ENCODE measurements around the gene TGIF2. TPM values are rescaled to one million over a fixed set of nuclear protein-coding genes. Genes with fewer than 3 reads are reported as not detected.
"Not testable (repeated sequence)": the region's sequence is repeated elsewhere in the genome, so short reads cannot be mapped to it uniquely, and the experiment has no call there.

TGIF2 gene
- total and polyA plus RNA-seq, 5 donors from 2014 or later, result 19.4 to 38.9 (median 24.7) TPM

GRCh38 chr20:36605399-36606157 is 32.2 kb downstream of the TGIF2 start, which contains the start of gene RAB5IF:
TSS of gene RAB5IF (plus strand) at chr20:36605779. CDS start at chr20:36605952, 173 bp downstream.
- H3K4me3 ChIP-seq (ENCODE audit: low read depth, low read length), result peak within 1 kb of the TSS; percentile 96
- Mint-ChIP-seq H3K4me1 (peaks cover 7 to 31% (median 14%) of the 10 kb centered on the region in 4 donors), H3K27me3 (peaks cover 12% of the 10 kb centered on the region), H3K36me3 (no peaks in the 10 kb centered on the region), H3K4me3 (peak within 1 kb of the TSS; percentile 95 to 100 (median 96)), H3K27ac (peak within 1 kb of the TSS; percentile 97 to 99 (median 98)), H3K9me3 (peaks cover 0 to 2% (median 0%) of the 10 kb centered on the region in 7 donors)
- H3K9me3 ChIP-seq (ENCODE audit: control insufficient read depth in 2 of 2, low read length in 2 of 2), result no peaks in the 10 kb centered on the region
- H3K27ac ChIP-seq (ENCODE audit: insufficient read depth, low read length, poor library complexity, severe bottlenecking), result peak within 1 kb of the TSS; percentile 95
- H3K4me1 ChIP-seq (ENCODE audit: control insufficient read depth, insufficient read depth, low read length, poor library complexity, severe bottlenecking), result peaks cover 26% of the 10 kb centered on the region
- ATAC-seq (ENCODE audit: low read depth in 2 of 2) (peak; percentile 91 to 92), DNase-seq (peak; percentile 99)
- H3K36me3 ChIP-seq (ENCODE audit: control insufficient read depth, insufficient read depth, low read length), result peaks cover 24% of the 10 kb centered on the region
- H3K27me3 ChIP-seq (ENCODE audit: control insufficient read depth, insufficient read depth, low read length), result no peaks in the 10 kb centered on the region

- DNase-seq (peak in 2 of 3 donors; percentile 11 to 38), ATAC-seq (ENCODE audit: low read depth in 2 of 2) (no peak)
- peaks cover 7 to 31% (median 14%) of the 10 kb centered on the region in 4 donors for H3K4me1 Mint-ChIP-seq
- H3K9me3 Mint-ChIP-seq, result peaks cover 0 to 2% (median 0%) of the 10 kb centered on the region in 7 donors
- H3K27me3 ChIP-seq (ENCODE audit: control insufficient read depth, insufficient read depth, low read length), result no peaks in the 10 kb centered on the region
- peak overlapping the region; percentile 95 for H3K27ac ChIP-seq (ENCODE audit: insufficient read depth, low read length, poor library complexity, severe bottlenecking)
- peaks cover 26% of the 10 kb centered on the region for H3K4me1 ChIP-seq (ENCODE audit: control insufficient read depth, insufficient read depth, low read length, poor library complexity, severe bottlenecking)
- H3K9me3 ChIP-seq (ENCODE audit: control insufficient read depth in 2 of 2, low read length in 2 of 2), result no peaks in the 10 kb centered on the region
- peak overlapping the region; percentile 96 for H3K4me3 ChIP-seq (ENCODE audit: low read depth, low read length)
- H3K27ac Mint-ChIP-seq, result peak overlapping the region; percentile 97 to 99 (median 98)
- peaks cover 32% of the 10 kb centered on the region for H3K36me3 ChIP-seq (ENCODE audit: control insufficient read depth, insufficient read depth, low read length)
- peaks cover 1% of the 10 kb centered on the region for H3K36me3 Mint-ChIP-seq
- H3K4me3 Mint-ChIP-seq, result peak overlapping the region; percentile 95 to 100 (median 96)
- H3K27me3 Mint-ChIP-seq, result peaks cover 12% of the 10 kb centered on the region
Measured at GRCh38 chr20:36606158-36607066, 33.0 kb downstream of the TGIF2 start.

GRCh38 chr20:36607586-36608387 is 34.4 kb downstream of the TGIF2 start:
- peaks cover 11 to 40% (median 19%) of the 10 kb centered on the region in 4 donors for H3K4me1 Mint-ChIP-seq
- H3K27ac ChIP-seq (ENCODE audit: insufficient read depth, low read length, poor library complexity, severe bottlenecking), result peak overlapping the region; percentile 95
- DNase-seq (no peak), ATAC-seq (ENCODE audit: low read depth in 2 of 2) (no peak)
- H3K4me3 Mint-ChIP-seq, result peak overlapping the region; percentile 95 to 100 (median 96)
- peak overlapping the region in 2 of 3 donors; percentile 97 to 99 for H3K27ac Mint-ChIP-seq
- peaks cover 44% of the 10 kb centered on the region for H3K36me3 ChIP-seq (ENCODE audit: control insufficient read depth, insufficient read depth, low read length)
- H3K36me3 Mint-ChIP-seq, result peaks cover 11% of the 10 kb centered on the region
- H3K4me1 ChIP-seq (ENCODE audit: control insufficient read depth, insufficient read depth, low read length, poor library complexity, severe bottlenecking), result peaks cover 26% of the 10 kb centered on the region
- no peaks in the 10 kb centered on the region for H3K27me3 ChIP-seq (ENCODE audit: control insufficient read depth, insufficient read depth, low read length)
- H3K4me3 ChIP-seq (ENCODE audit: low read depth, low read length), result no peak overlapping the region
- no peaks in the 10 kb centered on the region for H3K9me3 Mint-ChIP-seq
- H3K27me3 Mint-ChIP-seq, result peaks cover 12% of the 10 kb centered on the region
- H3K9me3 ChIP-seq (ENCODE audit: control insufficient read depth in 2 of 2, low read length in 2 of 2), result no peaks in the 10 kb centered on the region

GRCh38 chr20:36608388-36608728 is 35.0 kb downstream of the TGIF2 start:
- H3K36me3 ChIP-seq (ENCODE audit: control insufficient read depth, insufficient read depth, low read length), result peaks cover 49% of the 10 kb centered on the region
- Mint-ChIP-seq H3K27me3 (peaks cover 10% of the 10 kb centered on the region), H3K4me3 (peak overlapping the region in 2 of 4 donors; percentile 36 to 100), H3K4me1 (peaks cover 13 to 46% (median 22%) of the 10 kb centered on the region in 4 donors), H3K27ac (peak overlapping the region in 1 of 3 donors; percentile 97), H3K36me3 (peaks cover 11% of the 10 kb centered on the region)
- peaks cover 26% of the 10 kb centered on the region for H3K4me1 ChIP-seq (ENCODE audit: control insufficient read depth, insufficient read depth, low read length, poor library complexity, severe bottlenecking)
- not testable (repeated sequence) for H3K4me3 ChIP-seq (ENCODE audit: low read depth, low read length); ATAC-seq (ENCODE audit: low read depth in 2 of 2); DNase-seq; H3K27me3 ChIP-seq (ENCODE audit: control insufficient read depth, insufficient read depth, low read length); H3K9me3 ChIP-seq (ENCODE audit: control insufficient read depth in 2 of 2, low read length in 2 of 2); H3K9me3 Mint-ChIP-seq
- H3K27ac ChIP-seq (ENCODE audit: insufficient read depth, low read length, poor library complexity, severe bottlenecking), result peak overlapping the region; percentile 14

- H3K9me3 ChIP-seq (ENCODE audit: control insufficient read depth in 2 of 2, low read length in 2 of 2), result no peaks in the 10 kb centered on the region
- Mint-ChIP-seq H3K27me3 (no peaks in the 10 kb centered on the region), H3K4me1 (peaks cover 17 to 42% (median 20%) of the 10 kb centered on the region in 4 donors), H3K36me3 (peaks cover 19% of the 10 kb centered on the region), H3K27ac (no peak overlapping the region), H3K4me3 (peak overlapping the region in 1 of 4 donors; percentile 11), H3K9me3 (no peaks in the 10 kb centered on the region)
- H3K4me1 ChIP-seq (ENCODE audit: control insufficient read depth, insufficient read depth, low read length, poor library complexity, severe bottlenecking), result peaks cover 8% of the 10 kb centered on the region
- peaks cover 71% of the 10 kb centered on the region for H3K36me3 ChIP-seq (ENCODE audit: control insufficient read depth, insufficient read depth, low read length)
- no peak overlapping the region for H3K27ac ChIP-seq (ENCODE audit: insufficient read depth, low read length, poor library complexity, severe bottlenecking)
- no peaks in the 10 kb centered on the region for H3K27me3 ChIP-seq (ENCODE audit: control insufficient read depth, insufficient read depth, low read length)
- DNase-seq (no peak), ATAC-seq (ENCODE audit: low read depth in 2 of 2) (no peak)
- H3K4me3 ChIP-seq (ENCODE audit: low read depth, low read length), result no peak overlapping the region
Measured at GRCh38 chr20:36611625-36612024, 38.2 kb downstream of the TGIF2 start.

GRCh38 chr20:36613974-36614373 is 40.6 kb downstream of the TGIF2 start:
- Histone ChIP-seq H3K27me3 (ENCODE audit: control insufficient read depth, insufficient read depth, low read length) (no peaks in the 10 kb centered on the region), H3K27ac (ENCODE audit: insufficient read depth, low read length, poor library complexity, severe bottlenecking) (no peak overlapping the region), H3K9me3 (ENCODE audit: control insufficient read depth in 2 of 2, low read length in 2 of 2) (no peaks in the 10 kb centered on the region), H3K4me1 (ENCODE audit: control insufficient read depth, insufficient read depth, low read length, poor library complexity, severe bottlenecking) (no peaks in the 10 kb centered on the region), H3K4me3 (ENCODE audit: low read depth, low read length) (no peak overlapping the region), H3K36me3 (ENCODE audit: control insufficient read depth, insufficient read depth, low read length) (peaks cover 57% of the 10 kb centered on the region)
- Mint-ChIP-seq H3K4me3 (no peak overlapping the region), H3K9me3 (no peaks in the 10 kb centered on the region), H3K36me3 (peaks cover 19% of the 10 kb centered on the region), H3K27me3 (no peaks in the 10 kb centered on the region), H3K27ac (peak overlapping the region in 2 of 3 donors; percentile 25 to 45), H3K4me1 (peaks cover 10 to 30% (median 17%) of the 10 kb centered on the region in 4 donors)
- DNase-seq (no peak), ATAC-seq (ENCODE audit: low read depth in 2 of 2) (no peak)

All from CD4-positive, CD25-positive, alpha-beta regulatory T cell (primary cell).